GM10248 (cell line): Measurements from ENCODE around the gene TBX2.
"Not testable (repeated sequence)": the region's sequence is repeated elsewhere in the genome, so short reads cannot be mapped to it uniquely, and the experiment has no call there.

ENCODE experiments used
- CTCF ChIA-PET: fragments of 300-600 bp; sonication (Branson Sonifier 250); formaldehyde crosslinking; extraction: SDS; loops from one replicate; lab custom pipeline; 2021; ENCODE audit warnings: antibody characterized with exemption; lab: Yijun Ruan, JAX
- POLR2A ChIA-PET: fragments of 350-650 bp; sonication (Branson Sonifier 250); formaldehyde crosslinking; extraction: SDS; loops from one replicate; lab custom pipeline; 2020; ENCODE audit warnings: antibody characterized with exemption; lab: Yijun Ruan, JAX
- DNase-seq: peaks from one replicate; pipeline ENCODE4 v3.0.0; 2012; ENCODE audit errors: extremely low spot score
- TF ChIP-seq, protein P1 (sequence below): IDR thresholded peaks from 2 replicates; pipeline ENCODE4 v1.5.1; 2012; ENCODE audit warnings: mild to moderate bottlenecking, low read depth; ENCODE audit errors: extremely low read depth, missing control alignments, control extremely low read depth

TBX2 gene

GRCh38 chr17:61436273-61436672 is 36.6 kb downstream of the TBX2 start:
- no peak for DNase-seq
- TF ChIP-seq, protein P1, sequence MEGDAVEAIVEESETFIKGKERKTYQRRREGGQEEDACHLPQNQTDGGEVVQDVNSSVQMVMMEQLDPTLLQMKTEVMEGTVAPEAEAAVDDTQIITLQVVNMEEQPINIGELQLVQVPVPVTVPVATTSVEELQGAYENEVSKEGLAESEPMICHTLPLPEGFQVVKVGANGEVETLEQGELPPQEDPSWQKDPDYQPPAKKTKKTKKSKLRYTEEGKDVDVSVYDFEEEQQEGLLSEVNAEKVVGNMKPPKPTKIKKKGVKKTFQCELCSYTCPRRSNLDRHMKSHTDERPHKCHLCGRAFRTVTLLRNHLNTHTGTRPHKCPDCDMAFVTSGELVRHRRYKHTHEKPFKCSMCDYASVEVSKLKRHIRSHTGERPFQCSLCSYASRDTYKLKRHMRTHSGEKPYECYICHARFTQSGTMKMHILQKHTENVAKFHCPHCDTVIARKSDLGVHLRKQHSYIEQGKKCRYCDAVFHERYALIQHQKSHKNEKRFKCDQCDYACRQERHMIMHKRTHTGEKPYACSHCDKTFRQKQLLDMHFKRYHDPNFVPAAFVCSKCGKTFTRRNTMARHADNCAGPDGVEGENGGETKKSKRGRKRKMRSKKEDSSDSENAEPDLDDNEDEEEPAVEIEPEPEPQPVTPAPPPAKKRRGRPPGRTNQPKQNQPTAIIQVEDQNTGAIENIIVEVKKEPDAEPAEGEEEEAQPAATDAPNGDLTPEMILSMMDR = no peak
- ChIA-PET CTCF (no interaction called here), POLR2A (no interaction called here)

GRCh38 chr17:61436995-61437704 is 37.5 kb downstream of the TBX2 start:
- POLR2A ChIA-PET = no interaction called here
- DNase-seq = no peak
- CTCF ChIA-PET = no interaction called here
- TF ChIP-seq, protein P1 = no peak

- POLR2A ChIA-PET = no interaction called here
- TF ChIP-seq, protein P1 = no peak
- no peak for DNase-seq
- CTCF ChIA-PET = interaction anchor here (2.4 kb wide), 1 partner anchor 28 kb away, joined by 7 read pairs; no protein-coding TSS in a partner anchor
Observed at GRCh38 chr17:61440697-61441096, 41.1 kb downstream of the TBX2 start.

GRCh38 chr17:61441507-61441906 is 41.9 kb downstream of the TBX2 start:
- DNase-seq, CTCF ChIA-PET, POLR2A ChIA-PET: not testable (repeated sequence)

DNA sequence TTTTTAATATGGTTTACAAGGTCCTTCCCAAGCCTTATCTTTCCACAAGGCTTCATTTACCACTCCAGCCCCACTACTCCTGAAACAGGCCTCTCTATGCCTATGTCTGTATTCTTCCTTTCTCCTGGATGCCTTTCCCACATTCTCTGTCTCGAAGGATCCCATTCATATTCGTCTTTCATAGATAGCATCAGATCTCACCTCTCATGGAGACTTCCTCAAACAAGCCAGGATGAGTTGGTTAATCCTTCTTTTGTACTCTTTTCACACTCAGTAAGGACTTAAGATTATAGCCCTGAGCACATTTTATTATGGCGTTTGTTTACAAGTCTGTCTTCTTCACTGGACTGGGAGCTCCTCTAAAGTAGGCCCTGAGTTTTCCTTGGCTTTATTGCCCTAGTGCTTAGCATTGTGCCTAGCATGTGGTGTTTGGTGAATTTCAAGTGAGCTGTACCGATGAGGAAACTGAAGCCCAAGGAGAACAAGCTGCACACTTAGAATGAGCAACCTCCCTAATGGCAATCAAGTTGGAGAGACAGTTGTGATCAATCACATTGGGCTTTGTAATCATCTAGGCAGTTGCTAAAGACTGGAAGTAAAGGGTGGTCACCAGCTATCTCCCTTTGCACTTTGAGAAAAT is 42.6 kb downstream of the TBX2 start:
- CTCF ChIA-PET = interaction anchor here (0.8 to 1.1 kb wide), 2 partner anchors 14 to 133 kb away, joined by 3 read pairs; no protein-coding TSS in a partner anchor

GRCh38 chr17:61442878-61443474 is 43.3 kb downstream of the TBX2 start:
- TF ChIP-seq, protein P1 = no peak
- POLR2A ChIA-PET = no interaction called here
- CTCF ChIA-PET = interaction anchor here (1.1 kb wide), 2 partner anchors 14 to 25 kb away, joined by 3 read pairs; no protein-coding TSS in a partner anchor
- DNase-seq = no peak

More for the DNA sequence above, 42.6 kb downstream of the TBX2 start:
- TF ChIP-seq, protein P1 = no peak
- POLR2A ChIA-PET = no interaction called here
- DNase-seq = no peak

DNA sequence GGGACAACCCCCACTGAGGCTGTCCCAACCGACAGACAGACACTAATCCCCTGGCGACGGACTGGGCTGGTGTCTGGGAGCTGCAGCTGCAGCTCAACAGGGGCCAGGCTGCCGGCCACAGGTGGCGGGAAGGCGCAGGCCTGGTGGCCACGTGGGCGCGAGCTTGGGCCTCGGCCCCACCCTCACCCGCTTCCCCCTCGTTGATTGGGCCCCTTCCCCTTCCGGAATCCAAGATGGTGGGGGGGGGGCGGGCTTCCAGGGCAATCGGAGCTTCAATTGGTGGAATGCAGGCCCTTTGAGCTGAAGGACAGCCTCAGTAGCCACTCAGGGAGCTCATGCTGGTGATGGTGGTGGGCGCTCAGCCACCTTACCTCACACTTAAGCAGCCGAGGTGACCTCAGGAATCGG is 43.8 kb downstream of the TBX2 start:
- DNase-seq = no peak
- CTCF ChIA-PET = interaction anchor here (1.1 kb wide), 1 partner anchor 25 kb away, joined by 3 read pairs; no protein-coding TSS in a partner anchor
- TF ChIP-seq, protein P1 = no peak
- POLR2A ChIA-PET = no interaction called here
